Activated CD4-positive, alpha-beta memory T cell treated with anti-CD3 and anti-CD28 coated beads for 36 hours (primary cell): ENCODE results near the gene BCAR1. TPM values are rescaled to one million over a fixed set of nuclear protein-coding genes. Genes with fewer than 3 reads are reported as not detected.

Experiments
- CTCF ChIA-PET: fragments of 350-600 bp; sonication (Branson Sonifier 250); formaldehyde crosslinking; loops from one replicate; lab custom pipeline; 2021; ENCODE audit warnings: antibody characterized with exemption, inconsistent platforms; lab: Charles Lee
- POLR2A ChIA-PET: fragments of 350-600 bp; sonication (Branson Sonifier 250); formaldehyde crosslinking; loops from one replicate; lab custom pipeline; 2021; ENCODE audit warnings: antibody characterized with exemption; lab: Charles Lee
- DNase-seq: peaks from one replicate; pipeline ENCODE4 v3.0.0-alpha.2; 2020
- H3K27ac Mint-ChIP-seq: one replicate; pipeline ENCODE4 v1.8.0; 2021; ENCODE audit warnings: mixed read lengths
- H3K27me3 Mint-ChIP-seq: one replicate; pipeline ENCODE4 v1.8.0; 2021; ENCODE audit warnings: mixed read lengths
- H3K36me3 Mint-ChIP-seq: one replicate; pipeline ENCODE4 v1.8.0; 2021; ENCODE audit warnings: mixed read lengths
- H3K4me1 Mint-ChIP-seq: one replicate; pipeline ENCODE4 v1.8.0; 2021; ENCODE audit warnings: low read depth, mixed read lengths
- H3K4me3 Mint-ChIP-seq: one replicate; pipeline ENCODE4 v1.8.0; 2021; ENCODE audit warnings: mild to moderate bottlenecking, mixed read lengths
- H3K9me3 Mint-ChIP-seq: one replicate; pipeline ENCODE4 v1.8.0; 2021; ENCODE audit warnings: mixed read lengths
- intact Hi-C: fragments of 100-400 bp; cut with micrococcal nuclease; formaldehyde crosslinking; loops from one replicate; pipeline ENCODE4 v1.15.1; 2023
- total RNA-seq, 2 experiments: library from RNA; stranded (reverse); gene quantifications; one replicate each; pipeline ENCODE4 v1.2.3, GENCODE V29; 2021

Gene BCAR1
- total RNA-seq, 2 experiments from 2014 or later, result 0.78 to 1.1 TPM

DNA sequence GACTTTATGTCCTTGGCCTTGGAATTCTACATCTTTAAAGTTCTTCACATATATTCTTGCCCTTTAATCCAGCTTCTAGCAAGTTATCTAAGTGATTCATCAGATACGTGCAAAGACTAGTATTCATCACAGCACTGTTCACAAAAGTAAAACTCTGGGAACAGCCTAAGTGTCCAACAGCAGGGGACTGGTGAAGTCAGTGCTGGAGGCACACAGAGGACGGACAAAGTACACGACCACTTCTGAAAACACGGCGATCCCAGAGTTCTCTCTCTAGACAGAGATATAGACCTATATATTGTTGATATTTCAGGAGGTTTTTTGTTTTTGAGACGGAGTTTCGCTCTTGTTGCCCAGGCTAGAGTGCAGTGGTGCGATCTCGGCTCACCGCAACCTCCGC, 19.9 kb downstream of the BCAR1 start:
- intact Hi-C loops, result loop anchor here (10.0 kb wide), 2 partner anchors 233 to 533 kb away; partner anchors contain the start of gene TMEM170A
- ChIA-PET CTCF (interaction anchor here (1.0 to 6.9 kb wide), 2 partner anchors 12 to 151 kb away, joined by 3 to 184 read pairs; no protein-coding TSS in a partner anchor), POLR2A (no interaction called here)
- H3K4me3 Mint-ChIP-seq, result no peak overlapping the region
- no peaks in the 10 kb centered on the region for H3K27me3 Mint-ChIP-seq
- H3K9me3 Mint-ChIP-seq, result no peaks in the 10 kb centered on the region
- no peaks in the 10 kb centered on the region for H3K36me3 Mint-ChIP-seq
- DNase-seq, result no peak
- no peak overlapping the region for H3K27ac Mint-ChIP-seq
- peaks cover 2% of the 10 kb centered on the region for H3K4me1 Mint-ChIP-seq

DNA sequence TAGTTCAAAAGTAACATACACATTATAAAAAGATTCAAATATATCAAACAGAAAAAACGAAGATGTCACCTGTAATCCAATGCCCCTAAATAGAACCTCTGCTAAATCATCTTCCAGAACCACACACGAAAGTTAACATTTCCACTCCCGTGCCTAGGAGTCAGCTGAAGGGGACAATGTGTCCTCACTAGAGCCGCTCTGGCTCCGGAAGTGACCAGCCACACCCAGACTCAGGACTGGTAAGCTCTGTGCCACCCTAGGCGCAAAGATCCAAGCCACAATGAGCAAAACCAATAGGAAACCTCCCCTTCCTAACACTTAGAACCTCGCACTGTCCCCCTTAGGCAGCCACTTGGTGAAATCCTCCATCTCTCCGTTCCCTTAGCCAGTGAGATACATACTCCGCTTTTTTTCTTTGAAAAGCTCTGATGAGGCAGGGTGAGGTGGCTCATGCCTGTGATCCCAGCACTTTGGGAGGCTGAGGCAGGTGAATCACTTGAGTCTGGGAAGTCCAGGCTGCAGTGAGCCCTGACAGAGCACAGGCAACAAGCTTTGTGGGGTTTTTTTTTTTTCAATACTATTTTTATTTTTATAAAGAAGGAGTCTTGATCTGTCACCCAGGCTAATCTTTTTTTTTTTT, 20.8 kb downstream of the BCAR1 start:
- no peak overlapping the region for H3K4me3 Mint-ChIP-seq
- POLR2A ChIA-PET, result no interaction called here
- H3K27me3 Mint-ChIP-seq, result peaks cover 1% of the 10 kb centered on the region
- H3K27ac Mint-ChIP-seq, result no peak overlapping the region
- H3K36me3 Mint-ChIP-seq, result no peaks in the 10 kb centered on the region
- H3K9me3 Mint-ChIP-seq, result no peaks in the 10 kb centered on the region
- intact Hi-C loops, result loop anchor here (10.0 kb wide), 2 partner anchors 234 to 534 kb away; partner anchors contain the start of gene TMEM170A
- CTCF ChIA-PET, result interaction anchor here (6.9 kb wide), 1 partner anchor 152 kb away, joined by 184 read pairs; no protein-coding TSS in a partner anchor
- no peak for DNase-seq
- peaks cover 2% of the 10 kb centered on the region for H3K4me1 Mint-ChIP-seq

DNA sequence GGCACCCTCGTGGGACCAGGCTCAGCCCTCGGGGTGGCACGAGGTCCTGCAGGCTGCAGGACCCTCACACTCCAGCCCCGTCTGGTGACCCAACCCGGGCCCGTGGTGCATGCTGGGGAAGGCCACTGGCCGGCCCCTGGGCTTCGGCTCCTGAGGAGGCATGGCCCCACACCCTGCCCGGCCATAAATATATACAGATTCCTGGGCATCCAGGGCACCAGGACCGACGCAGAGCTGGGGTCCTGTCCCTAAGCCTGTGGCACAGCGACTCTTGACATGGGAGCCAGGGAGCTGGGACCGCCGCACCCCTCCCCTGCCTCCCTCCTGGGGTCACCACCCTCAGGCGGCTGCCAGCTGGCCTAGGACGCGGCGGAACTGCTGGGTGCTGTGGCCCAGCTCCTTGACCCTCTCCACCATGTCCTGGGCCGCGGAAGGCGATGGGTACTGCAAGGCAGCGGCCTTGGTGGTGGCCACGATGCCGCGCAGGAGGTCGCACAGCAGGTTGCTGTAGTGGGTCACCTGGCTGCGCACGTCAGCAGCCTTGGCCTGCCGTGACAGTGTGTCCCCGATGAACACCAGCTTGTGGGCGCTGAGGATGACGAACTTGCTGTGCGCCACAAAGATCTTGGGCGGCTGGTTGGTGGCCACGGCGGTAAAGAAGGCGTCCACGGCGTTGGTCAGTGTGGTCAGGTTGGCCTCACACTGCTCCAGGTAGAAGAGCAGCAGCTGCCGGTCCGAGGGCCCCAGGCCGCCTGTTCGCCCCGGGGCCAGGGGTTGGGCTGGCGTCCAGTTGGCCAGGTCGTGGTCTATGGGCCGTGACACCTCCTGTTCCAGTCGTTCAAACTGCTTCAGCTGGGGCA, 22.0 kb downstream of the BCAR1 start:
- intact Hi-C loops, result loop anchor here (10.0 kb wide), 2 partner anchors 235 to 535 kb away; partner anchors contain the start of gene TMEM170A
- peaks cover 2% of the 10 kb centered on the region for H3K27me3 Mint-ChIP-seq
- POLR2A ChIA-PET, result no interaction called here

DNA sequence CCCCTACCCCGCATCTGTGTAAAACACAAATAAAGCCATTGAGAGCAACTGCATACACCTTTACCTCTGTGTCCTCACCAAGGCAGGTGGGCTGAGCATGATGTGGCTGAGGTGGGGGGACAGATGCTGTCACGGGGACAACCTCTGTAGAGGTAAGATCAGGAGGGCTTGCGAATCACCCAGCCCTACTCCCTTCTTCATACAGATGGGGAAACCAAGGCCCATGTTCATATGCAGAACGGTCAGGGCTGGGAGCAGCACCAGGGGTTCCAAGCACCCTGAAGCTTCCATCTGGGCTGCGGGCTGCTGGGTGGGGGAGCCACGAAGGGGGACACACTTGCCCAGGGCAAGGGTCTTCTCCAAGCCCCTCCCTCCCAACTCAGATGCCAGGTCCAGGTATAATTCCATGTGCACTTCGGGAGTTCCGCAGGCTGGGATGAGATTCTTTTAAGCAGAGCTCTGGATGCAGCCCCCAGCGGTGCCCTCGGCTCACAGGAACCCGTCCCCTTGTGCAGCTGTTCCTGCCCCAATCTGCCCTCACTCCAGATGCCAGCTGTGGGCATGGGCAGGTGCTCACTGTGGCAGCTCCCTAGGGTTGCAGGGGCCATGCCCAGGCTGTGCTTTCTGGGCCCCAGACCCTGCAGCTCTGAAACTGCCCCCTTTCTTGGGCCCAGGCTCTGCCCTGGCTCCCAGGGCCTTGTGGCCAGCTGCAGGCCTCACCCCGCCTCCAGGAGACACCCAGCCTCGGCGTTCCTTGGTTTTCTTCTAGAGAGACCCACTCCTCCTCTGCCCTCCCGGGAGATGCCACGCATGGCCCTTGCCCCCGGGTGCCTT, 23.1 kb downstream of the BCAR1 start:
- ChIA-PET POLR2A (no interaction called here), CTCF (interaction anchor here (1.3 kb wide), 1 partner anchor 8 kb away, joined by 3 read pairs; no protein-coding TSS in a partner anchor)
- Mint-ChIP-seq H3K4me3 (no peak overlapping the region), H3K27me3 (peaks cover 2% of the 10 kb centered on the region), H3K27ac (no peak overlapping the region), H3K9me3 (no peaks in the 10 kb centered on the region), H3K4me1 (no peaks in the 10 kb centered on the region), H3K36me3 (no peaks in the 10 kb centered on the region)
- intact Hi-C loops, result no loop called here
- no peak for DNase-seq

More for the DNA sequence above, 22.0 kb downstream of the BCAR1 start:
- CTCF ChIA-PET, result interaction anchor here (0.6 to 0.7 kb wide), 2 partner anchors 30 to 174 kb away, joined by 3 to 4 read pairs; no protein-coding TSS in a partner anchor
- no peak overlapping the region for H3K27ac Mint-ChIP-seq
- H3K4me1 Mint-ChIP-seq, result peaks cover 2% of the 10 kb centered on the region
- no peak overlapping the region for H3K4me3 Mint-ChIP-seq
- no peaks in the 10 kb centered on the region for H3K36me3 Mint-ChIP-seq
- DNase-seq, result no peak
- no peaks in the 10 kb centered on the region for H3K9me3 Mint-ChIP-seq

DNA sequence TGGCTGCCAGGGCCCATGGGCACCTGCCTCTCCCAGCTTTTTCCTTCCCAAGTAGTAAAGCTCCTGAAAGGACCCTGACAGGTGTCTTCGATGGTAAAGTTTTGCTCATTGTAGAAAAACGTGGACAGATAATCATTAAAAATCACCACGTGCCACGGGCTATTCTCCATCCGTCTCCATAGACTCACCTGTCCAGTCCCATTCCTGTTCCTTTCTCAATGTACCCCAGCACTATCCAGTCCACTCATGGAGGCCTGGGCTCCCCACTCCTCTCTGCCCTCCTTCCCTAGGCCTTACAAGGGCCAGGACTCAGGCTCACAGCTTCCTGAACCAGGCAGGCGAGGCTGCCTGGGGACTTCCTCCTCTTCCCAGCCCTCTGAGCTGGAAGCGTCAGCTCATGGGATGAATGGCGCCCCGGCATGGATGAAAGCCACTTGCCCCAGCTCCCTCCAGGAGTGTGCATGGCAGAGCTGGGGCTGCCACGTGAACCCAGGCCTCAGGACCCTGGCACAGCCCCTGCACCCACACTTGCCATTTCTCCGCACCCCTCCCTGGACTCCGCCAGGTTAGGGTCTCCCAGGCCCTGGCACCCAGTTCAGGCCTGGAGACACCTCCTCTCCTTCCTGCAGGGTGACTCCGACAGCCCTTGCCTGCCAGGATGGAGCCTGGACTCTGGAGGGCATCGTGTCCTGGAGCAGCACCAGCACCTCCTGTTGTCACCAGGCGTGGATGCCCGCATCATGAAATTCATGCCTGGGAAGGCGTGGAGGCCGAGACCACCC, 23.9 kb downstream of the BCAR1 start:
- H3K27ac Mint-ChIP-seq, result no peak overlapping the region
- no peak for DNase-seq
- CTCF ChIA-PET, result interaction anchor here (1.0 to 1.3 kb wide), 2 partner anchors 9 to 28 kb away, joined by 3 read pairs; no protein-coding TSS in a partner anchor
- H3K9me3 Mint-ChIP-seq, result no peaks in the 10 kb centered on the region
- POLR2A ChIA-PET, result no interaction called here
- H3K27me3 Mint-ChIP-seq, result peaks cover 2% of the 10 kb centered on the region
- intact Hi-C loops, result no loop called here
- no peak overlapping the region for H3K4me3 Mint-ChIP-seq
- no peaks in the 10 kb centered on the region for H3K4me1 Mint-ChIP-seq
- H3K36me3 Mint-ChIP-seq, result no peaks in the 10 kb centered on the region

DNA sequence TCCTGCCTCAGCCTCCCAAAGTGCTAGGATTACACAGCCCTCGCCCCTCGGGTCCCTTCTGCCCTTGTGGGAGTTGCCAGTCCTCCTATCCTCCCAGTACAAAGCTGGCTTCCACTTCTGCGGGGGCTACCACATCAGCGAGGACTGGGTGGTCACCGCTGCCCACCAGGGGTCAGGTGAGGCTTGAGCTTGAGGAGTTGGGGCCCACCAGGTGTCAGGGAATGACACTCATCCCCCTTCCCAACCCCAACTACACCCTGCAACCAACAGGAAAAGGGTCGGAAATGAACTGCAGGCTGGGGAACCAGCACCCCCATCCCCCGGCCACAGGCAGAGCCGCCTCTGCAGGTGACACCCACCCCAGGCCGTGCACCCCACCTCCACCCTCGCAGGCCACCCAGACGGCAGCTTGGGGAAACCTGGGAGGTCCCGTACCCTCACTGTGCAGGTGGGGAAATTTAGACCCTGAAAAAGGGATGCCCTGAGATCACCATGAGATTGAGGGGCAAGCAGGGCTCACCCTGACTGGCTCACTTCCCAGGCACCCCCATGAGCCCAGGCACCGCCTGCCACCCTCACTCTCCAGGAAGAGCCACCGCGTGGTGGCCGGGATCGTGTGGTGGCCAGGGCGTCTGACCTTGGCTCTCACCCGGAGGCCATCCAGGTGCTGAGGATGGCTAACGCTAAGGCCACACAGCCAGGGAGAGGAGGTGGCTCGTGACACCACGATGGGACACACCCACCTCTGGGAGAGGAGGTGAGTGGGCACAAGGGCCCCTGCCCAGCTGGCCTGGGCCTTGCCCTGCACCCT, 24.7 kb downstream of the BCAR1 start:
- H3K27me3 Mint-ChIP-seq, result peaks cover 2% of the 10 kb centered on the region
- no peak overlapping the region for H3K27ac Mint-ChIP-seq
- H3K36me3 Mint-ChIP-seq, result no peaks in the 10 kb centered on the region
- H3K4me3 Mint-ChIP-seq, result no peak overlapping the region
- ChIA-PET POLR2A (no interaction called here), CTCF (interaction anchor here (1.0 kb wide), 1 partner anchor 27 kb away, joined by 3 read pairs; no protein-coding TSS in a partner anchor)
- intact Hi-C loops, result no loop called here
- H3K4me1 Mint-ChIP-seq, result no peaks in the 10 kb centered on the region
- H3K9me3 Mint-ChIP-seq, result no peaks in the 10 kb centered on the region
- DNase-seq, result no peak

DNA sequence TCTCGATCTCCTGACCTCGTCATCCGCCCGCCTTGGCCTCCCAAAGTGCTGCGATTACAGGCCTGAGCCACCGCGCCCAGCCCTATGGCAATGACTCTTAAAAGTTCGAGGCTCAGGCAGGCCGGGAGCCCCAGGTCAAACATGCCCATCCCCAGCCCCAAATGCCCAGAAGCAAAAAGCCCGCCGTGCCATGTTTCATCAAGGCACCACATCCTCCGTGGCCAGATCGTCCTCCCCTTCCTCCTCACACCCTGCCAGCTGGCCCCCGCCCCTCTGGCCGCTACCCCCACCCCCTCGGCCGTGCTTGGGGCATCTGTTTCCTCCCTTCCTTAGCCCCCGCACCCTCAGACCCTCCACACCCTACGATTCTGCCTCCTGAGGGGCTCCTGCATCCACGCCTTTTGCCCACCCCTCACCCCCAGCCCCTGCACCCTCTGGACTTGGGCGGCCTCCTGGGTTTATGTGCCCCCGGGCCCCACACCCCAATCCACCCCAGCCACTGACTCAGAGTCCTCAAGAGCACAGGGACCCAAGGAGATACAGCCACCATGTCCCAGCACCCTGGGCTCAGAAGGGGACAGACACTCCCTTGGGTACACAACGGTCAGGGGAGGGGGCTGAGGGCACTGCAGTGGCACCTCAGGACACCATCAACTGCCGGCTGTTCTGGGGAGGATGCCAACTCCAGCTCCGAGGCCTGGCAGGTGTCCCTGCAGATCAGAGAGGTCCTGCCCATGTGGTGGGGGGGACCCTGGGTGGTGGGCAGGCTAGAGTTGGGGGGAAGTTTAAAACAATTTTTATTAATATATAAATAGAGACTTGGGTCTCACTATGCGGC, 25.5 kb downstream of the BCAR1 start:
- CTCF ChIA-PET, result no interaction called here
- POLR2A ChIA-PET, result no interaction called here
- Mint-ChIP-seq H3K9me3 (no peaks in the 10 kb centered on the region), H3K4me1 (no peaks in the 10 kb centered on the region), H3K4me3 (no peak overlapping the region), H3K27ac (no peak overlapping the region), H3K27me3 (peaks cover 2% of the 10 kb centered on the region), H3K36me3 (no peaks in the 10 kb centered on the region)
- DNase-seq, result no peak
- intact Hi-C loops, result no loop called here

DNA sequence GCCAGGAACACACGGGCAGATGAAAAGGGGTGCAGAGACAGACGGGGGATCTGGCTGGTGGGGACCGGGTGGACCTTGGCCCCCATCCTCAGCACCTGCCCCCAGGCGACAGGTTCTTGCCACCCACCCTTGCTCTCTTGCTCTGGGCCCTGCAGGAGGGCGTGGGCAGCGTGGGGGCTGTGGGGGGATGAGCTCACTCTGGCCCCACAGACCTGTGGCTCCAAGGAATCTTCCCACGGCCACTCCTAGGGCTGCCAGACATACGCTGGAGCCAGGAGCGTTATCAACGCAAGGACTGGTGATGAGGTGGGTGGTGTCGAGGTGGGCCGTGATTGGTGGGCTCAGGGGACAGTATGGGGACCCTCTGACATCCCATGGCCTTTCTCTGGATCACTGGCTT, 26.3 kb downstream of the BCAR1 start:
- Mint-ChIP-seq H3K4me1 (no peaks in the 10 kb centered on the region), H3K9me3 (no peaks in the 10 kb centered on the region), H3K27me3 (peaks cover 2% of the 10 kb centered on the region), H3K27ac (no peak overlapping the region), H3K36me3 (no peaks in the 10 kb centered on the region), H3K4me3 (no peak overlapping the region)
- no peak for DNase-seq
- POLR2A ChIA-PET, result no interaction called here
- intact Hi-C loops, result no loop called here
- CTCF ChIA-PET, result no interaction called here

DNA sequence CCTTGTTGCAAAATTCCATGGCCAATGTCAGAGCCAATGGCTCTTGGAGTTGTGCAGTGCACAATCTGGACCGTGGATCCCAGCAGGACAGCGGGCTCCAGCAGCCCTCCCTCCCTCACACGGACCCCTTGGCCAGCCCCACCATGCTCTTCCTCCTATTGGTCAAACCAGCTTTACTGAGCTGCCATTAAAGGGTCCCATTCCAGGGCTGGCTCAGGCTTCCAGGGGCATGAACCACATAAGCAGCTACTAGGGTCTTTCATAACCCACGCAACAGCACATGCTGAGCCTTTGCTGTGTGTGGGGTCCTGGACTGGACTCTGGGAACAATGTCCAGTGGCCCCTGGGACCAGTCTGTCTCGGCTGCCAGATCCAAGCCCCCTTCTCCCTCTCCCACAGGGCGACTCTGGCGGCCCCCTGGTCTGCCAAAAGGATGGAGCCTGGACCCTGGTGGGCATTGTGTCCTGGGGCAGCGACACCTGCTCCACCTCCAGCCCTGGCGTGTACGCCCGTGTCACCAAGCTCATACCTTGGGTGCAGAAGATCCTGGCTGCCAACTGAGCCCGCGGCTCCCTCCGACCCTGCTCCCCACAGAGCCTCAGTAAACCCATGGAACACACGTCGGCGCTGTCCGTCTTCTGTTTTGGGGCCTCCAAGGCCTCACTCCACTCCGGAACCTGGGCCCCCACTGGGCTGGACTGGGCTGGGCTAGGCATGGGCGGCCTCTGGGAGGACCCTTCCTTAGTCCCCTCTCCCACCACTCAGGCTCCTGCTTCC, 26.9 kb downstream of the BCAR1 start:
- ChIA-PET CTCF (no interaction called here), POLR2A (no interaction called here)
- H3K4me3 Mint-ChIP-seq, result no peak overlapping the region
- H3K27ac Mint-ChIP-seq, result no peak overlapping the region
- intact Hi-C loops, result no loop called here
- no peaks in the 10 kb centered on the region for H3K36me3 Mint-ChIP-seq
- no peaks in the 10 kb centered on the region for H3K9me3 Mint-ChIP-seq
- peaks cover 5% of the 10 kb centered on the region for H3K4me1 Mint-ChIP-seq
- H3K27me3 Mint-ChIP-seq, result peaks cover 2% of the 10 kb centered on the region
- DNase-seq, result no peak
